Putamen (tissue), 1 donor: ENCODE data around the gene SH3GL2.
A peak's percentile ranks its signal among the peaks of the same experiment; 100 is the strongest.

ENCODE experiments used
- DNase-seq: peaks from one replicate; pipeline ENCODE4 v3.0.0-alpha.2; 2016; ENCODE audit warnings: low spot score

SH3GL2 gene

DNA sequence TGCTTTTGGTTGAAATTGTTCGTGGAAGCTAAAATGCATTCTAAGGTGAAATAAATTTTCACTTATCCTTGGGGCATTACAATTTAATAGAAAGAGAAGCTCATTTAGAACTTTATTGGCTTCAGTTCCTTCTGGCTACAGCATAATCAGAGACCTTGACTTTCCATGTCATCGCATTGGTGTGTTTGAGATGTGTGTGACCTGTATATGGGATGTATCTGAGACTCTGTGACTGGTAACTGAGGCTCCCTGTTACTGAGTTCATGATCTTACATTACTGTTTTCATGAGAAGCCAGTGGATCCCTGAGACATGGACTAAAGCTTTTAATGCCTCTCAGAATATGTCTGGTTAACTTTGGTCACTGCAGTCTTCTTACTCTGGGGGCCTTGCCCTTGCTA lies 32.5 kb downstream of the SH3GL2 start:
- DNase-seq = no peak

DNA sequence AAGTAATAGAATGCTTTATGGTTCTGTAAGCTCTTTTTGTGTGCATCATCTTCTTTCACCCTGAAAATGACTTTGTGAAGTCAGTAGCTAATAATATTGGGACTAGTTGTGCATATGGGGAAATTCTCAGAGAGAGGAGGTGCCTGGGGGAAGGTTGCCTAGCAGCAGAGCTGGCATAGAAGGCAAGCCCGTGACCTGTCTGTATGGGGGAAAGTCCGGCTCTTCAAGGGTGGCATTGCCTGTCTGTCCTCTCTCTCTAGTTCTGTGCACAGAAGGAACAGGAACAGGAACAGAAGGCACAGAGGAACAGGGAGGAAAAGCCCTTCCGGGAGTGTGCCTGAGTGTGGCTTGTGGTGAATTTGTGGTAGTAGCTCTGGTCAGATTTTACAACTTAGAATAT lies 33.1 kb downstream of the SH3GL2 start:
- DNase-seq = no peak

DNA sequence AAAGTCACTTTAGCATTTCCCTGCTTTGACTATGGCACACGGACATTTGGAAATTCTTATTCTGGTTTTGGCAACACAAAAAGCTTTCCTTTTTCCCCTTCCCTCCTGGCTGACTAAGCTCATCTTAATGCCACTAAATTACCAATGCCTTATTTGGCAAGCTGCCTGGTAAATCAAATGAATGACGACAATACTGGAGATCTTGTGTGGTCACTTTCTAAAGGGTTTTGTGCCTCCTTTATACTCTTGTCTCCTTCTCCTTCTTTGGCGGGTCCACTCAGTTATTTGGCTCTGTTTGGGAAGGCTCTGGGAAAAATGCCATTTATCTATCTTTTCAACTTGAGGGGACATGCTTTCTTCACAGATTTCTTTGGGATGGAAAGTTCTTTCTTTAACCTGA lies 34.9 kb downstream of the SH3GL2 start:
- peak; percentile 32 for DNase-seq

GRCh38 chr9:17614250-17614649 lies 35.4 kb downstream of the SH3GL2 start:
- no peak for DNase-seq

- DNase-seq = no peak
These were observed 36.0 kb downstream of the SH3GL2 start for GRCh38 chr9:17614903-17615302.

- no peak for DNase-seq
These were observed 43.3 kb downstream of the SH3GL2 start for GRCh38 chr9:17622141-17622540.

DNA sequence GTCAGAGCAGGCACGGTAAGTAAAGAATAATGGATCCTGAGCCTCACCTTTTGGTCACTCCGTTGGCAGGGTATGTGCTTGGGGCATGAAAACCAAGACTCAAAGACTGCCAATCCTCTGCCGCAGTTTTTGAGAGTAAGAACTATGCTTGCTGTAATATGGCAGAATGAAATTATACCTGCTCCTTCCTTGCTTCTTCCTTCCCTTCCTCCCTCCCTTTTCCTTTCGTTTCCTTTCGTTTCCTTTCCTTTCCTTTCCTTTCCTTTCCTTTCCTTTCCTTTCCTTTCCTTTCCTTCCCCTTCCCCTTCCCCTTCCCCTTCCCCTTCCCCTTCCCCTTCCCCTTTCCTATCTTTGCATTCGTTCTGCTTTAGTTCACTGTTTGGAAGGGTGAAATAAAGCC lies 43.9 kb downstream of the SH3GL2 start:
- no peak for DNase-seq

GRCh38 chr9:17623965-17624364 lies 45.1 kb downstream of the SH3GL2 start:
- DNase-seq = no peak

DNA sequence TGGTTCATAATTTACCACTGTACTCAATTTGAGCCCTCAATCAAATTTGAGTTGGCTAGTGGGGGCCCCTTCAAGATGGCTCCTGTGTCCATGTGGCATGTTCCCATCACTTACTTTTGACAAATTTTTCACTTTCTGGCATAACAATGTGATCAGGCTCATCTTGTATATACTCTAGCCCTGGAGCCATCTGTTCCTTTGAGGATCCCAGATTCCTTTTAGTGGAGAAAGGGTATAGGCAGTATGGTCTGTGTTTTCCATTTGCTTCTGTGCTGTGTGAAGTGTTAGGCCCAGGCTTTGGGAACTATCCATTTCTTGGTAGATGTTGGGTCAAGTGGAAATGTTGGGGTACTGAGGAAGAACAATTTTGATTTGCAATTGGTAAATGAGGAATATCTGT lies 45.7 kb downstream of the SH3GL2 start:
- no peak for DNase-seq

DNA sequence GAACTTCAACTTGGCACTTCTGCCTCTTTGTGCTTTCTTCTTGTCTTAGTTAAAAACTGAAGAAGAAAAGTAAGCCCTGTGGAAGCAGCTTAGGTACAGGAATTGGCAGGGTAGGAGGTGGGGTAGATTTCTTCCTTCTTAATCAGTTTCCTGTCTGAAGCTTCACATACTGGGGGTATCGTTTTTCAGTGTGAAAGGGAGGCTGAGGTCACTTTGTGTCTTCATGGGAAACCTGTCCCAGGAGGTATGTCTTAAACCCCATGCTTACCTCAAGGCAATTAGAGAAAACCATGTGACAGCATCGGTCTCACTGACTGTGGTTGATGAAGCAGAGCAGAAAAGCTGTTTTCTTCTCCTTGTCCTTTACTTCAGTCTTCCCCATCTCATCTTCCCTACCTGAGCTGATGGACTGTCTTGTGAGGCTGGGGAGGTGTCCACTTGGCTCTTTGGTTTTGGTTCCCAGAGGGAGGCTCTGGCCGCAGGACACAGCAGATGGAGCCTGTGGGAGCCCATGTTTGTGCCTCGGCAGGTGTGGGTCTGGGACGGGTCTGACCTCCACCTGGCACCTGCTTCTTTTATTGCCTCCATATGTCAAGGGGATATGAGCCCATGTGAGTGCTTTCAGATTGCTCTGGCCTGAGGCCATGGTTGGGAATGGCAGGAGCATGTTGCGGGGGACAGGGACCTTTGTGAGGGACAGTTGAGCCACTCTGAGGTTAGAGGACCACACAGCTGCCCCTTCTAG lies 47.0 kb downstream of the SH3GL2 start:
- no peak for DNase-seq

DNA sequence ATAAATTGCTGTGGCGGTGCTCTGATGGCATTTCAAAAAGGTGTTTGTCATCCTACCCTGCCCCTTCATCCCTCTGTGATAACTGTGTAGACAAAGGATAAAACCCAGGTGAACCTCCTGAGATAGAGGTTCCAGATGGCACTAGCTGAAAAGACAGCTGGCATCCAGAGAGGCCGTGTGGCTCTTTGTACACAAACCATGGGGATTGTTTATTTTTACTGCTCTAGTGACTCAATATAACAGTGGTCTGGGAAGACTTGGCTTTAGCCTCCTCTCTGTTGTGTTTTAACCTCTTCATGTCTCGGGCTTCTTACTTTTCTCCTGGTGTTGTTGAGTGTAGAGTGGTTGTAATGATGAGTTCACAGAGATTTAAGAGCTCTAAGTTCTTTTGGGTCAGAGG lies 48.8 kb downstream of the SH3GL2 start:
- DNase-seq = no peak

GRCh38 chr9:17628624-17629023 lies 49.8 kb downstream of the SH3GL2 start:
- DNase-seq = no peak

GRCh38 chr9:17630531-17630949 lies 51.7 kb downstream of the SH3GL2 start:
- no peak for DNase-seq

DNA sequence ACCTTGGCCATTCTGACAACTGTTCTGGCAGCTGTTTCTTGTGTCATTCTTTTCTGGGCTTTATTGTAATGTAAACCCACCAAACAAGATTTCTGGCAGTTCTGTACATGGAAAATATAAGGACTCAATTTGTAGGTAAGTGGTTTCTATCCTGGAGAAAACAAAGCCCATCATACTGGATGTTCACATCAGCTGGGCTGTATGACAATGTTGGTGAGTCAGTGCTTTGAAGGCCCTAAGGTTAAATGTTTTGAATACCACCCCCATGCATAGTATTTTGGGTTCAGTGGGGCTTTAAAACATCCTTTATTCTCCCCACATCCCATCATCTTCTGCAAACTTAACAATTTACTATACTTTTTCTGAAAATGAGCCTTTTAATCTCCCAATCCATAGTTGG lies 52.5 kb downstream of the SH3GL2 start:
- DNase-seq = no peak

DNA sequence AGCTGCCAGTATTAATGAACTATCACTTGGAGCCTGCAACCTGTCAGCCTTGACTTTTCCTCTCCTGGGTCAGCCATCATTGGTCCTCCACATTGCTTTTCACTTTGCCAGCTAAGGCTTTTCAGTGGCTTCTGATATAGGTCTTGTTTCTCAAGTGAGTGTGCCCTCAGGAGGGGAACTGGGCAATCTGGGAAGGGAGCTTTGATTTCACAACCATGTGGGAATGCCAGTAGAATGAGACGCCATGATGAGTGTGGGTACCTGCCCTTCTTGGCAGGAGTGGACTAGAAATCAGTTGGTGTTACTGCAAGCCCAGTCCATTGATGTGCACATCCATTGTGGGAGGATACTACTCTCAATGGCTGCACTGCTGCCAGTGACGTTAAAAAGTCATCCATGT lies 54.1 kb downstream of the SH3GL2 start:
- DNase-seq = no peak

- DNase-seq = no peak
These were observed 56.4 kb downstream of the SH3GL2 start for GRCh38 chr9:17635115-17635890.

GRCh38 chr9:17636349-17636748 lies 57.5 kb downstream of the SH3GL2 start:
- DNase-seq = no peak

GRCh38 chr9:17636821-17637220 lies 58.0 kb downstream of the SH3GL2 start:
- DNase-seq = no peak

DNA sequence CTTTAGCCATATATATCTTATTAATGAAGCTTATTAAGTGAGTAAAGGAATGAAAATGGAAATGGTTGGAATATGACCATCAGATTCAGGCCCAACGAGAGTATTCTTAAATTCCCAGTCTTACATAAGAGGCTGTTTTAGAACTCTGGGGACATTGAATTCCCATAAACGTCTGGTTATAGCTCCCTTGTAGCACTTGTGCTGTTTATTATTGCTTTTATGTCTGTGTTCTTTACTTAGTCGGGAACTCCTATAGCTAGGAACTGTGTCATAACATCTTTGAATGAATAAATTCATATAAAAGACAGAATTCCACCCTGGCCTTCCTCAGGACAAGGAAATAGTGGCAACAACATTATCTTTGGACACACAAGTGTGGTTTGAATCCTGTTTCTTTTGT lies 58.4 kb downstream of the SH3GL2 start:
- DNase-seq = no peak

DNA sequence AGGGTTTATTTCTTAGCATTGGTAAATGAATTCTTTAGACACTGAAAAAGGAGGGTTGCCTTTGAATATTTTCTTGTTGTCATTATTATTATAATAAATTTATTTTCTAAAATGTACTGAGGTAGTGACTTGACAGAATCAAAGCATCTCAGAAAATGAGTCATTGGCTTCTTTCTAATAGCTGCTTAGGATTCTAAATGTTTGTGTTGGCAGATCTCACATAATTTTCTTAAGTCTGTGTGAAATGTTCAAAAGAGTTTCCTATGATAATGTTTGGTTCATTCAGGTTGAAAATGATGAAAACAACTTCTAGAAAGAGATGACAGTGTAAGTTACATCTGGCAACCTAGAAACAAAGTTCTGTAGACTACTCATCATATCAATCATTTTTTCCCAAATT lies 69.7 kb downstream of the SH3GL2 start:
- no peak for DNase-seq

DNA sequence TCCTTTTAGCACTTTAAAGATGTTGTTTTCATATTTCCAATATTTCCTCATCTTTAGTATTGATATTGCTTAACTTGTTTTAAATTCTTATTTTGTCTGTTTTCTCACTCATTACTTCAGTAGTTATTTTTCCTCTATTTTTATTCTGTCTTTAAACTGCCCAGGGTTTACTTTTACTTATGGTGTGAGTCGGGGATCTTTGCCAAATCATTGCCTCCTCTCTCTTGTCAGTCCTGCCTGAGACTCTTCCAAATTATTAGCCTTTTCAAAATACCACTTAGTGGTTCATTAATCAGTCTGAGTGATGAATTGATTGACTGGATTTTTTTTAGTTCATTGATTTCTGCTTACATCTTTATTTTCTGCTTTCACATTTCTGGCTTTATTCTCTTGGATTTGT lies 72.9 kb downstream of the SH3GL2 start:
- no peak for DNase-seq

DNA sequence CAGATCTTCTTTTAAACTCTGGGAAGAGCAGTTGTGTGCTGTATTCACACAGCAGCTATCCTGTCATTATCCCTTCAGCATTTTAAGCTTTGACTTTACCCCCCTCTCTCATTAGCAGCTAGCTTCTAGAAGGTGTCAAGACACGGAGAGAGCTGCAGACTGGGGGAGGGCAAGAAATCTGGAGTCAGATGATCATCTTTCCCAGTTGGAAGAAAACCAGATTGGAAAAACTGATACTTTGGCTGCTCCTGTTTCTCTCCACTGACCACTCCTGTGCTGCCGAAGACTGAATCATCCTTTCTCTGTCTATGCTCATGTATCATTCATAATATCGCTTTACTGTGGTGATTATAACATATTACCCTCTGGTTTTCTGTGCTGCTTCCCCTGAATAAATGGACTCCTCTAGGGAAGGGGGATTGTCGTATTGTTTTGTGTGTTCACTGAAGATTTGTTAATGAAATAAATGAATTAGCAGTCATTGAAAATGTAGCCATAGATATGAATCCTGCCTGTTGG lies 75.1 kb downstream of the SH3GL2 start:
- DNase-seq = no peak

GRCh38 chr9:17656889-17657288 lies 78.0 kb downstream of the SH3GL2 start:
- no peak for DNase-seq
